HG03520 (cell line): Measurements from ENCODE around the gene RBM14.
A peak's percentile ranks its signal among the peaks of the same experiment; 100 is the strongest.
"Not testable (repeated sequence)": the region's sequence is repeated elsewhere in the genome, so short reads cannot be mapped to it uniquely, and the experiment has no call there.

Experiments
- ATAC-seq: cut with Tn5 transposase; IDR thresholded peaks from one replicate; pipeline ENCODE4 v1.9.1; 2021; ENCODE audit warnings: mild to moderate bottlenecking, moderate library complexity; ENCODE audit not compliant: unreplicated experiment

RBM14 gene, protein sequence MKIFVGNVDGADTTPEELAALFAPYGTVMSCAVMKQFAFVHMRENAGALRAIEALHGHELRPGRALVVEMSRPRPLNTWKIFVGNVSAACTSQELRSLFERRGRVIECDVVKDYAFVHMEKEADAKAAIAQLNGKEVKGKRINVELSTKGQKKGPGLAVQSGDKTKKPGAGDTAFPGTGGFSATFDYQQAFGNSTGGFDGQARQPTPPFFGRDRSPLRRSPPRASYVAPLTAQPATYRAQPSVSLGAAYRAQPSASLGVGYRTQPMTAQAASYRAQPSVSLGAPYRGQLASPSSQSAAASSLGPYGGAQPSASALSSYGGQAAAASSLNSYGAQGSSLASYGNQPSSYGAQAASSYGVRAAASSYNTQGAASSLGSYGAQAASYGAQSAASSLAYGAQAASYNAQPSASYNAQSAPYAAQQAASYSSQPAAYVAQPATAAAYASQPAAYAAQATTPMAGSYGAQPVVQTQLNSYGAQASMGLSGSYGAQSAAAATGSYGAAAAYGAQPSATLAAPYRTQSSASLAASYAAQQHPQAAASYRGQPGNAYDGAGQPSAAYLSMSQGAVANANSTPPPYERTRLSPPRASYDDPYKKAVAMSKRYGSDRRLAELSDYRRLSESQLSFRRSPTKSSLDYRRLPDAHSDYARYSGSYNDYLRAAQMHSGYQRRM

DNA sequence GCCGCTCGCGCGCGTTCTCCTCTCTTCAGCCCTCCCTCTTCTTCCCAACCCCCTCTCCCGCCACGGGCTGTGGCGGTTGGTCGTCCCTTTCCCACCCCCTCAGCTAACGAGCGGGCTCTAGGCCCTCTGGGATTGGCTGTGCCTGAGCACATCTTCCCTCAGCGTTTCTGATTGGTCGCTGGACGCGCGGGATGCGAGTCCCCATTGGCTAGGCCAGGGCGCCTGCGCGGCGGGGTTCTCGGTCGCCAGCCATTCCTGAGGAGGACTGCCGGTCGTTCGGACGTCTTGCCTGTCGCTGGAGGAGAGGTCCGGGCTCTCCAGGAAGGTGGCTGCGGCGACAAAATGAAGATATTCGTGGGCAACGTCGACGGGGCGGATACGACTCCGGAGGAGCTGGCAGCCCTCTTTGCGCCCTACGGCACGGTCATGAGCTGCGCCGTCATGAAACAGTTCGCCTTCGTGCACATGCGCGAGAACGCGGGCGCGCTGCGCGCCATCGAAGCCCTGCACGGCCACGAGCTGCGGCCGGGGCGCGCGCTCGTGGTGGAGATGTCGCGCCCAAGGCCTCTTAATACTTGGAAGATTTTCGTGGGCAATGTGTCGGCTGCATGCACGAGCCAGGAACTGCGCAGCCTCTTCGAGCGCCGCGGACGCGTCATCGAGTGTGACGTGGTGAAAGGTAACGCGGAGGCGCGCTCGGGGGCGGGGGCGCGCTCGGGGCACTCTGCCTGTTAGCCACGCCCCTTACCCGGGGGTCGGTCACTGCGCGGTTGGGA is at the start of gene RBM14:
Gene RBM14 (plus strand): TSS at position 252 of the 776 bp plus-strand sequence. CDS start 91 bp downstream, at position 343.
- ATAC-seq = peak; percentile 93

DNA sequence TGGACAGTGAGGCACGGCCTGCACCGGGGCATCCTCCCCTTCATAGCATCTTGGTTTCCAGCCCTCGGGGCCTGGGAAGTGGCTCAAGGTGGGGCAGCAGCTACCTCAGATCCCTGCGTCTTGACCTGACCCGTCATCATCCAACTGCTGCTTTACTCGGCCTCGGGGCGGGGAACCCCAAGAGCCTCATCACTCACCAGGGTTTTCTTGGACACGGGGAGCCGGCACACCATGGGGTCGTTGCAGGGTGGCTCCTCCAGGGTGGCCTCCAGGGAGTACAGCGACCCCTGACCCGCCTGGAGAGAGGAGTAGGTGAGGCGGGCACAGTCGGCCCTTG is 48.7 kb upstream of the RBM14 start:
- ATAC-seq = no peak

DNA sequence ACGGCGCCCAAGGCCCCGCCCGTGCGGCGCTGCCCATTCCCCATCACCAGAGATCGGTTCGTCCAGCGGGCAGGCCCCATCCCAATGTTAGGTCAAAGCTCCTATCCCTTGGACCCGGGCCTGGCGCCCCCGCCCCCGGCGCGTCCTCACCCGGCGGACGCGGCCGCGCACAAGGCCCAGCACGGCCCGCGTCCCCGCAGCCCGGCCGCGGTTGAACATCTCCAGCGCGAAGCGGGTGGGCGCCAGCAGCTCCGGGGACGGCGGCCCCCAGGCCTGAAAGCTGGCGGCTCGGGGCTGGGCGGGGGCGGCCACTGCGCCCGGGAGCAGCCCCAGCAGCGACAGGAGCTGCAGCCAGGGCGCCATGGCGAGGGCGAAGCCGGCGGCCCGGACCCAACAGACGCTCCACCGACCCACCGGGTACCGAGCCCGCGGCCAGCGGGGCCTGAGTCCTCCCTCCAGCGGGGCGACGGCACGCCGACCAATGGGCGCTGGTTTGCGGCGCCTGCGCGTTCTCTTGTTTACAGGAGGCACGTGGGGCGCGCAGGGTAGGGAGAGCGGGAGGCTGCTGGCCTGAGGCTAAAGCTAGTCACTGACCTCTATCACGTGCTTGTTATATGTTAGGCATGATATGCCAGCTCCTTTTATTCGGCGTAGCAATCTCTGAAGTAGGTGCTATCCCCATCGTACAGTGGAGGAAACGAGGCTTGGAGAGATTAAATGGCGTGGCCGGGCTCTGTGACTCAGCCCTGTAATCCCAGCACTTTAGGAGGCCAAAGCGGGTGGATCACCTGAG is 48.1 kb upstream of the RBM14 start, which contains the start of gene CTSF:
Gene CTSF (minus strand): TSS at position 483 of the 793 bp plus-strand sequence. CDS start 120 bp downstream, at position 363.
- ATAC-seq = no peak

DNA sequence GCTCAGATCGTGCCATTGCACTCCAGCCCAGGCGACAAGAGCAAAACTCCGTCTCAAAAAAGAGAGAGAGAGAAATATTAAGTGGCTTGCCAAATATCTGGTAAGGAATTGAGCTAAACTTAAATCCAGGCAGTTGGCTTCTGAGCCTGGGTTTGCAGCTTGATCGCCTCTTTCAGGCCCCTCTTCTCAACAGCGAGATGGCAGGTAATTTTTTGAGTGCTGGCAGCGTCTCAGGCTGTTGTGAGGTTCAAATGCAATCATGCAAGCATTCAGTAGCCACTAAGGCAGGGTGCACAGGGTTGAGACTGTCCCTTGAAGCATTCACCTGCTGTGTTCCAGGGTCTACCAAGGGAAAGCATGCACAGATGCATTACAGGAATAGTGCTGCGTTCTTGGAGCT is 47.4 kb upstream of the RBM14 start:
- ATAC-seq = no peak

DNA sequence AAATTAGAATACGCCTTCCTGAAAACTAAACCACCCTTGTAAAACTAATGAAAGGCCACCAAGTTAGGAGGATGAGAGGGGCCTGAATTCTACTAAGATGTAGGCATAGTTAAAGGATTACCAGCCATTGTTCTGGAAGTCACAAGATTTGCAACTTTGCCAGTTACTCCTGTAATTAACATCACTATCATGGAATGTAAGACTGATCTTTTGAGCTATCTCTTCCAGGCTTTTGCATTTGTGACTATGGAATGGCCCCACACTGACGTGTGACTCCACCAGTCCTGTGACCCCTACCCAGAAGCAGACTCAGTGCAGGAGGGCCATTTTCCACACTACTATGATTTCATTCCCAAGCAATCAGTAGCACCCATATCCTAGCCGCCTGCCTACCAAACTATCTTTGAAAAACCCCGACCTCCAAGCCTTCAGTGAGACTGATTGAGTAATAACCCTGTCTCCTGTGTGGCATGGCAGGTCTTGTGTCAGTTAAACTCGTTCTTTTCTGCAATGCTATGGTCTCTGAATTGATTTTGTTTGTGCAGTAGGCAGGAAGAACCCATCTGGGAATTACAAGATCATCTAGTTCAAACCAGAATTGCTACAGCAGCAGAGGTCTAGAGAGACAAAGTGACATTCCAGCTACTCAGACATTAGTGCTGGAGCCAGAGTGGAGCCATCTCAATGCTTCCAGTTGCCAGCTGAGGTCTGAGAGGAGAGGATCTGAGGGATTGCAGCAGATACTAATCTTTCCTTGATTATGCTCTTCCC is 46.2 kb upstream of the RBM14 start:
- ATAC-seq = no peak

DNA sequence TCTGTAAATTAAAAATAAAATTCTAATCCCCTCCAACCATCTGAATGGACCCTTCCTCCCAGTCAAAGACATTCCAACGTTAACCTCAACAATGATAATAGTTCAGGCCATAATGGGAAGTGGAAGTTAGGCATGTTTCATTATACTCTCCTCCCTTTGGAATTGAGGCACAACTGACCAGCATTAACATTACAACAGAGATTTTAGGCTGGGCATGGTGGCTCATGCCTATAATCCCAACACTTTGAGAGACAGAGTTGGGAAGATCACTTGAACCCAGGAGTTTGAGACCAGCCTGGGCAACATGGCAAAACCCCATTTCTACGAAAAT is 45.6 kb upstream of the RBM14 start:
- no peak for ATAC-seq

DNA sequence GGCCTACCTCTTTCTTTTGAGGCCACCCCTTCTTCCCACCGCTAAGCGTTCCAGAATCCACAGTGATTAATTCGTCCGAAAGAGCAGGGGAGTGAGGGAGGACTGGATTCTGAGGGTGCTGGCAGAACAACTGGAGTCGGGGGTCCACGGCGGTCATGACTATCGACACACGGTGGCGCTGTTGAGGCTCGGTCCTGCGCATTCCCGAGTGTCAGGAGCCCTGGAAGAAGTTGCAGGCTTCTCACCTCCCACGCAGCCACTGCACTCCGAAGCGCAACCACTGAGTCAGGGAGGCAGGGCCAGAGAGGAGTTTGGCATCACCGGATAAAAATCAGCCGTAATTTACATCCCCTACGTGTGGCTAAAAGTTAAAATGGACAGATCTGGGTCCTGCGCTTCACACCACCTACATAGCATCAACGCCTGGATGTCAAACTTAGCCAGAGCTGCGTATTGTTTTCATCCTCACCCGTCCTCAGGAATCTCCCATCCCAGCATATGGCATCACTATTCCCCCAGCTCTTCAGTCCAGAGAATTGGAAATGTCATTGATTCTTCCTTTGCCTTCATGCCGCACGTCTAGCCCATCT is 37.3 kb upstream of the RBM14 start:
- ATAC-seq = no peak

DNA sequence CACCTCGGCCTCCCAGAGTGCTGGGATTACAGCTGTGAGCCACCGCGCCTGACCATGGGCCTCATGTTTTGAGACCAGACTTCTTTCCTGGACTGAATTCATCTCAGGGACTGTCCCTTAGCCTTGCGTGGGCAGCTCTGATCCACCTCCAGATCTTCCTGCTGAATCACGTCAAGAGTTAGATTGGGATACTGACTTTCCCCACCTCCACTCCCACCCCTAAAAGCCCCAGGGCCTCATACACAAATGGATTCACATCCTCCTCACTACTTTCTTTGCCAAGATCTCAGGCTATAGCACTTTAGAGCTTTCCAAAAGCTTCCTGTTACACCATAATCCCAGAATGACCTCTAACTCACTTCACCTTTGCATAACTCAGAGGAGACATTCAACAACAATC is 35.6 kb upstream of the RBM14 start:
- ATAC-seq = no peak

DNA sequence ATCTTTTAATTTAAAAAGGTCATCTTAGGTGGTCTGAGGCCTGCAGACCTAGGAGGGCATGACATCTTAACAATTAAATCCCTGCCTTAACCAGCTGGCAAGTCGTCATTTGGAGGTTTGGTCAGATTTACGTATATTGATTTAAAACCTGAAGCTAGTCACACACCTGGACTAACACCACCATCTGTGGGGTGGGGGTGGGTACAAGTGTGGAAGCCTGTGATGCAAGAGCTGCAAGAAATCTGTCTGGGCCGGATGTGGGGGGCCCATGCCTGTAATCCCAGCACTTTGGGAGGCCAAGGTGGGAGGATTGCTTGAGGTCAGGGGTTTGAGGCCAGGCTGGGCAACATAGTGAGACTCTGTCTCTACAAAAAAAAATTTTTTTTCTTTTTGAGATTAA is 35.2 kb upstream of the RBM14 start:
- ATAC-seq = no peak

DNA sequence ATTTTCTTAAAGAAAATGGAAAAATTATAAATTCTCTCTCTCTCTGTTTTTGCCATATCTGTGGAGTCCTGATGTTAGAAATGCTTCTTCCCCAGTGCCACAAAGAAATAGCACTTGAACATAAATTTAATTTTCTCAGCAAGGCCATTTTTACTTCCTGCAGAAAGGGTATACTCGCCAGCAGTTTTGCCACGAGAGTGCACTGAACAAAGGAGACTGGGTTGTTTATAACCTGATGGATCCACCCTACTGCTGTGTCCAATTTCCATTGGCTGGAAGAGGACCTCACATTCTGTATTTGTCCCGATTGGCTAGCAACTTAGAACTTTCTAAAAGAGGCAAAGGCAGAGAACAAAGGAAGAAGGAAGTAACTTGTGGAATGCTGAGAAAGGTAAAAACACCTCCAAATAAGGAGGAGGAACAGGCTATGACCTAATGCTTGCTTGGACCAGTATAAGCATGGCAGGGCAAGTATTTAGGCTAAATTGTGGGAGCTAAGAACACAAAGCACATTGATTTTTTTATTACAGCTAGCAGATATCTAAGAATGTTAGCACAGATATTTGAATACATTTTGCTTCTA is 33.8 kb upstream of the RBM14 start:
- not testable (repeated sequence) for ATAC-seq

DNA sequence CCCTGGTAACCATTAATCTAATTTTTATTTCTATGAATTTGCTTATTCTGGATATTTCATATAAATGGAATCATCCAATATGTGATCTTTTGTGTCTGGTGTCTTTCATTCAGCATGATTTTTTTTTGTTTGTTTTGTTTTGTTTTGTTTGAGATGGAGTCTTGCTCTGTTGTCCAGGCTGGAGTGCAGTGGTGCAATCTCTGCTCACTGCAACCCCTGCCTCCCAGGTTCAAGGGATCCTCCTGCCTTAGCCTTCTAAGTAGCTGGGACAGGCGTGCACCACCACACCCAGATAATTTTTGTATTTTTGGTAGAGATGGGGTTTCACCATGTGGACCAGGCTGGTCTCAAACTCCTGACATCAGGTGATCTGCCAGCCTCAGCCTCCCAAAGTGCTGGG is 31.0 kb upstream of the RBM14 start:
- not testable (repeated sequence) for ATAC-seq

DNA sequence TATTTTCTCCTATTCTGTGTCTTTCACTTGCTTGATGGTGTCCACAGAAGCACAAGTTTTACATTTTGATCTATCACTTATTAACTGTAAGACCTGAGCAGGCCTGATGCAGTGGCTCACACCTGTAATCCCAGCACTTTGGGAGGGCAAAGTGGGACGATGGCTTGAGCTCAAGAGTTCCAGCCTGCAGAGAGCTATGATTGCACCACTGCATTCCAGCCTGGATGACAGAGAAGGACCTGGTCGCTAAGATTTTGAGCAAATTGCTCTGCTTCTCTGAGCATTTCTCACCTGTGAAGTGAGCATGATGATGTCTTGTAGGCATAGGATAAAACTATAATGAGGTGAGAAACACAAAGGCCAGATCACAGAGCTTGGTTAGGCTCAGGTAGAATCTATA is 30.3 kb upstream of the RBM14 start:
- no peak for ATAC-seq

DNA sequence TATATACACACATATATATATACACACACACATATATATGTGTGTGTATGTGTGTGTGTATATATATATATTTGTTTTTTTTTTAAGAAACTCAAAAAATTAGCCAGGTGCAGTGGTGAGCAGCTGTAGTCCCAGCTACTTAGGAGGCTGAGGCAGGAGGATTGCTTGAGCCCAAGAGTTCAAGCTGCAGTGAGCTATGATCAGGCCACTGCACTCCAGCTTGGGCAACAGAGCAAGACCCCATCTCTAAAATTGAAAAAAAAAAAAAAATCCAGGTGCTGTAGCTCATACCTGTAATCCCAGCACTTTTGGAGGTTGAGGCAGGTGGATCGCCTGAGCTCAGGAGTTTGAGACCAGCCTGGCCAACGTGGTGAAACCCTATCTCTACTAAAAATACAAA is 27.1 kb upstream of the RBM14 start:
- not testable (repeated sequence) for ATAC-seq

DNA sequence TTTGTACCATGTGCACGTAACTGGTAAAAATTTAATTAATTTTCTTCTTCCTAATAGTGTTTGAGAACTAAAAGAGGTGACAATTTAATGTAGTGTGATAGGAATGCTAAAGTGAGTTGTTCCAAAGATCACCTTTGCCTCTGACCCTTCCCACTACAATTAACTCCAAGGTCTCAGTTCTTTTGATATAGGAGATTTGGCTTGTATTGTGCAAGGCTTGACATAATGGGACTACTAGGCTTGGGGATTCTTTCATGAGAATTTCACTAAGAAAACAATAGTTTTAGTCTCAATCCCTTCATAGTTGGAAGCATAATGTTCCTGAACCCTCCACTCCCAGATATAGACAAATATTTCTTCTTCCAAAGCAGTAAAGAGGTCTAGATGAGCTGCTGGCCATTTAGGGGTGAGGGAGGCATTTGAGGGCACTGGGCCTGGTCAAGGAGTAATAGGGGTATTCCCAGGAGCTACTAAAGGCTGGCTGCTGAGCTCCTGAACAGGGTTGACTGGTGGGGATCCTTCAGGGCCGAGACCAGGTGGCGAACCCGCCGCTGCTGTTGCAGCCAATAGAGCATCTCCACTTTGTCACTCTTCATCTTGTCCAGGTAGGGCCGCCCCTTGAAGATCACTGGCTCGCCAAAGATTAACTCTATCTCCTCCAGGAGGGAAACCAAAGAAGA is 26.3 kb upstream of the RBM14 start:
- no peak for ATAC-seq

DNA sequence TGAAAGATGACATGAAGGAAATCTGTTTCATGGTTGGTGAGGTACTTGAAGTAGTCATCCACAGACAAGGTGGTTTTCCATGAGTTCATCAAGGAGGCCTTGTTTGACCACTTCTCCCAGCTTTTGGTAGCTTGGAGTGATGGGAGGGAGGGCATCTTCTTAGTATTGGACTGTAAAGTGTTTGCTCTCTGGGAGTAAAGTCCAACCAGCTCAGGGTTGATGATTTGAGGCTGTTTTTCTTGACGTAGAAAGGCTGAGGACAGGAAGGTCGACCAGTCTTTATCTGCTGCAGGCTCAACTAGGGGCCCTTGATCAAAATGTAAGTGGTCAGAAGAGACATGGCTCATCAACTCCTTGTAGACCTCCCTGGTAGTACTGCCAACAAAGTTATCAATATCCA is 25.3 kb upstream of the RBM14 start:
- ATAC-seq = no peak

DNA sequence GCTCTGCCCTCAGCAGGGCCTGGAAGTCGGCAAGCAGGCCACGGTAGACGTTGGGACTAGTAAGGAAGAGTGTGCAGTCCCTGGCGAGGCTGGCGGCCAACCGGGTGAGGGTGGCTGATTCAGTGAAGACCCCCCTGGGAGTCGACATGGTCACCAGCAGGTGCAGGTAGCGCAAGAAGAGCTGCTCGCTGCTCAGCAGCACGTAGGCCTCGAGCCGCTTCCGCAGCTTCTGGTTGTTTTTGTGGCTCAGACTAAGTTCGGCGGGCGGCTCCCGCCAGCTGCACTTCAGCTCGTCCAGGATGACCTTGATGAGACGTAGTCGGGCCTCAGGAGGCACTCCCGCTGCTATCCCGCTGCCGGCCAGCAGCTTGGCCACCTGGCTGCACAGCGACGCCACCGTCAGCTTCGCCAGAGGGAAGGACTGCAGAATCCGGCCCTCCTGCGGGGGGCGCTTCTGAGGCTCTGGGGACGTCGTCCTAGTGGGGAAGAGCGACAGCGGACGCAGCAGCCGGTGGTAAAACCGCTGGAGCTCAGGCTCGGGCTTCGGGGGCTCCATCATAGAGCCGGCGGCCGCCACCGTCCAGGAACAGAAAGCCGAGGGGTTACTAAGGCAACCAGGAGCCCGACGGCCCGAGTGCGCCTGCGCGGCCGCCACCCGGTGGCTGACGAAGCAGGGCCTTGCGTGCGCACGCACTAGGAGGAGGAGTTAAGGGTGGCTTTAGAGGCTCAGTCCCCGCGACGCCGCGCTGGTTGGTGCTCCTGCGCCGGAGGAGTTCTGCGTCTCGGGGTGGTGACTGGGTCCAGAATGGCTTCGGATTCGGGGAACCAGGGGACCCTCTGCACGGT is 23.8 kb upstream of the RBM14 start, which contains the start of the genes CCDC87 and CCS:
Gene CCDC87 (minus strand): TSS at position 607 of the 846 bp plus-strand sequence. CDS start 48 bp downstream, at position 559.
Gene CCS (plus strand): TSS at position 729 of the 846 bp plus-strand sequence. CDS start 77 bp downstream, at position 806.
- ATAC-seq = peak; percentile 90

DNA sequence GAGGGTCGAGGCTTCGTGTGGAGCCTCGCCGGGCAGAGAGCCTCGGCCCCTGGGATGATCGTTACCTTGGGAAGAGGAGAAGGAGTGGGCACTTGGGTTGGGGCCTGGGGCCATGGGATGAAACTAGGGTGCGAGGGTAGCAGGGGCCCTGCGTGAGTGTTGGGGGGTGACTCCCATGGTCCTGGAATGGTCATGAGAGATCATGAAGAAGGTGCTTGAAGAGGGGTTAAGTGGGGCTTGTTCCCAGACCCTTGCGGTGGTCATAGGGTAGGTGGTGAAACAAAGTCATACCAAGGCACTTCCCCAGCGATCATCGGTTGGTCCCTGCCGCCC is 23.2 kb upstream of the RBM14 start:
- ATAC-seq = peak; percentile 7

DNA sequence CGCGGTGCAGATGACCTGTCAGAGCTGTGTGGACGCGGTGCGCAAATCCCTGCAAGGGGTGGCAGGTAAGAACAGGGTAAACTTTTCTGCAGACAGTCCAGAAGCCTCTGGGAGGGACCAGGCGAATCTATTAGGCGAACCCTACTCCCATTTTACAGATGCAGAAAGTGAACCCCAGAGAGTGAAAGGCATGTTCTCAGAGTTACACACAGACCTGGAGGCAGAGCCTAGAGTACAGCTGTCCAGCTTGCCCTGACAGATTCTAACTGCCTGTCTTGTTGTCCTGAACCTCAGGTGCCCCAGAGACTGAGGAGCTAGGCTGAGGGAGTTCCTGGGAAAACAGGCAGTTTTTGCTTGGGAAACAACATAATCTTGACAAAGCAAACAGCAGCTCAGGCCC is 22.8 kb upstream of the RBM14 start:
- ATAC-seq = no peak
